H1 (cell line): ENCODE results near the gene LNPEP. TPM values are rescaled to one million over a fixed set of nuclear protein-coding genes. Genes with fewer than 3 reads are reported as not detected.

Source experiments
- CTCF ChIA-PET: fragments of 300-600 bp; sonication (Branson Sonifier 250); formaldehyde crosslinking; loops from one replicate; lab custom pipeline; 2021; ENCODE audit not compliant: partially characterized antibody; lab: Charles Lee
- POLR2A ChIA-PET: fragments of 300-600 bp; sonication (Branson Sonifier 250); formaldehyde crosslinking; loops from one replicate; lab custom pipeline; 2021; ENCODE audit warnings: inconsistent platforms; ENCODE audit not compliant: partially characterized antibody; lab: Charles Lee
- DNase-seq, 2 experiments: peaks; one replicate each; pipeline versions ENCODE4 v3.0.0 to v3.0.0-alpha.2; 2010 to 2022; ENCODE audit warnings: low spot score in 2 of 2, low read depth in 1 of 2, mixed read lengths in 1 of 2
- FAIRE-seq: peaks from 2 replicates; lab custom pipeline; 2011; peaks lifted over from hg19 to GRCh38; lab: Jason Lieb, UNC
- H2AFZ ChIP-seq: 2 replicates; pipeline ENCODE4 v1.8.1; 2012; ENCODE audit warnings: low read length, inconsistent platforms
- H2AK5ac ChIP-seq: 2 replicates; pipeline ENCODE4 v1.6.1; 2013; ENCODE audit warnings: low read depth, low read length
- H2BK120ac ChIP-seq: replicated peaks from 2 replicates; pipeline ENCODE3; 2013; ENCODE audit warnings: low read depth, low read length, inconsistent platforms
- H2BK12ac ChIP-seq: 2 replicates; pipeline ENCODE4 v1.6.1; 2013; ENCODE audit warnings: low read depth, low read length
- H2BK15ac ChIP-seq: 2 replicates; pipeline ENCODE4 v1.6.1; 2013; ENCODE audit warnings: low read length
- H2BK20ac ChIP-seq: 2 replicates; pipeline ENCODE4 v1.6.1; 2013; ENCODE audit warnings: low read length
- H2BK5ac ChIP-seq: 2 replicates; pipeline ENCODE4 v1.6.1; 2013; ENCODE audit warnings: low read depth, low read length
- H3K14ac ChIP-seq: 2 replicates; pipeline ENCODE4 v1.6.1; 2013; ENCODE audit warnings: inconsistent platforms; ENCODE audit not compliant: insufficient read length
- H3K18ac ChIP-seq: 2 replicates; pipeline ENCODE4 v1.6.1; 2013; ENCODE audit warnings: low read length; ENCODE audit errors: extremely low read depth
- H3K23ac ChIP-seq: 2 replicates; pipeline ENCODE4 v1.6.1; 2013; ENCODE audit warnings: inconsistent platforms; ENCODE audit not compliant: insufficient read length
- H3K23me2 ChIP-seq: 2 replicates; pipeline ENCODE4 v1.6.1; 2013; ENCODE audit warnings: low read depth, low read length
- H3K27ac ChIP-seq: 2 replicates; pipeline ENCODE4 v1.6.1; 2011; ENCODE audit warnings: low read depth, low read length, inconsistent platforms
- H3K27me3 ChIP-seq, 4 experiments: replicated peaks in 1 of 4; 1 replicate in 1 of 4; 2 replicates in 3 of 4; pipeline versions ENCODE4 v1.6.1 to v1.8.1; 2011 to 2013; ENCODE audit warnings: low read length in 3 of 4, mild to moderate bottlenecking in 3 of 4, inconsistent platforms in 2 of 4, mixed read lengths in 2 of 4, moderate library complexity in 1 of 4; ENCODE audit not compliant: control insufficient read depth in 3 of 4, insufficient read depth in 3 of 4; ENCODE audit errors: extremely low read depth in 1 of 4
- H3K36me3 ChIP-seq, 4 experiments: 2 replicates each; pipeline versions ENCODE4 v1.6.1 to v1.8.1; 2011 to 2013; ENCODE audit warnings: mild to moderate bottlenecking in 4 of 4, low read length in 3 of 4, moderate library complexity in 2 of 4, control low read depth in 1 of 4, inconsistent platforms in 1 of 4; ENCODE audit not compliant: insufficient read depth in 4 of 4, control insufficient read depth in 2 of 4
- H3K4ac ChIP-seq: replicated peaks from 2 replicates; pipeline ENCODE3; 2013; ENCODE audit warnings: low read length, low read depth, mixed read lengths, inconsistent platforms; ENCODE audit not compliant: insufficient read length
- H3K4me1 ChIP-seq, 4 experiments: replicated peaks in 1 of 4; 1 replicate in 1 of 4; 2 replicates in 3 of 4; pipeline versions ENCODE4 v1.6.1 to v1.8.1; 2011 to 2013; ENCODE audit warnings: low read length in 3 of 4, inconsistent platforms in 2 of 4, mixed read lengths in 1 of 4; ENCODE audit not compliant: insufficient read depth in 4 of 4, control insufficient read depth in 3 of 4
- H3K4me2 ChIP-seq, 2 experiments: 2 replicates each; pipeline versions ENCODE4 v1.6.1 to v1.8.1; 2011 to 2013; ENCODE audit warnings: low read depth in 2 of 2, low read length in 2 of 2, control low read depth in 1 of 2, inconsistent platforms in 1 of 2, mild to moderate bottlenecking in 1 of 2; ENCODE audit not compliant: insufficient read depth in 1 of 2
- H3K4me3 ChIP-seq, 4 experiments: fragments of 200-600, 300-600 bp in 1 of 4; sonication (generic), shearing (Covaris generic), sonication (Bioruptor Twin) in 1 of 4; 2 replicates each; pipeline versions ENCODE4 v1.5.1 to v1.8.1; 2011 to 2016; ENCODE audit warnings: low read length in 4 of 4, low read depth in 3 of 4, control low read depth in 2 of 4, inconsistent platforms in 2 of 4, mild to moderate bottlenecking in 2 of 4, mixed read lengths in 1 of 4, moderate library complexity in 1 of 4; ENCODE audit not compliant: insufficient read depth in 2 of 4; ENCODE audit errors: extremely low read depth in 1 of 4
- H3K56ac ChIP-seq: replicated peaks from 2 replicates; pipeline ENCODE3; 2013; ENCODE audit warnings: low read depth, mild to moderate bottlenecking, mixed read lengths, low read length, inconsistent platforms; ENCODE audit not compliant: insufficient read length
- H3K79me1 ChIP-seq: 2 replicates; pipeline ENCODE4 v1.6.1; 2013; ENCODE audit warnings: low read depth, low read length, control low read depth
- H3K79me2 ChIP-seq, 2 experiments: 2 replicates each; pipeline versions ENCODE4 v1.6.1 to v1.8.1; 2012 to 2013; ENCODE audit warnings: low read length in 2 of 2, mild to moderate bottlenecking in 2 of 2, inconsistent platforms in 1 of 2; ENCODE audit not compliant: insufficient read depth in 2 of 2, control insufficient read depth in 1 of 2
- H3K9ac ChIP-seq, 4 experiments: replicated peaks in 1 of 4; 1 replicate in 1 of 4; 2 replicates in 3 of 4; pipeline versions ENCODE4 v1.6.1 to v1.8.1; 2011 to 2013; ENCODE audit warnings: low read depth in 3 of 4, low read length in 3 of 4, control low read depth in 2 of 4, mild to moderate bottlenecking in 2 of 4, moderate library complexity in 2 of 4, inconsistent platforms in 1 of 4; ENCODE audit errors: extremely low read depth in 1 of 4
- H3K9me3 ChIP-seq, 2 experiments: 2 replicates each; pipeline versions ENCODE4 v1.6.1 to v1.8.1; 2012 to 2013; ENCODE audit warnings: mild to moderate bottlenecking in 2 of 2, moderate library complexity in 2 of 2, control low read depth in 1 of 2, inconsistent platforms in 1 of 2, low read depth in 1 of 2, low read length in 1 of 2, mixed read lengths in 1 of 2; ENCODE audit not compliant: insufficient read depth in 2 of 2
- H4K20me1 ChIP-seq, 2 experiments: replicated peaks in 1 of 2; 2 replicates each; pipeline versions ENCODE3 to v1.8.1; 2011 to 2013; ENCODE audit warnings: inconsistent platforms in 2 of 2, low read length in 2 of 2, mild to moderate bottlenecking in 1 of 2; ENCODE audit not compliant: insufficient read depth in 2 of 2, control insufficient read depth in 1 of 2
- H4K5ac ChIP-seq: 2 replicates; pipeline ENCODE4 v1.6.1; 2013; ENCODE audit warnings: low read length, low read depth, mixed read lengths, inconsistent platforms; ENCODE audit not compliant: insufficient read length
- H4K8ac ChIP-seq: 2 replicates; pipeline ENCODE4 v1.8.0; 2013; ENCODE audit warnings: mild to moderate bottlenecking, moderate library complexity, low read length, inconsistent platforms; ENCODE audit not compliant: insufficient read depth; ENCODE audit errors: extremely low read depth
- H4K91ac ChIP-seq: replicated peaks from 2 replicates; pipeline ENCODE3; 2013; ENCODE audit warnings: low read length, mixed read lengths, inconsistent platforms; ENCODE audit not compliant: insufficient read length
- ATF3 ChIP-seq: IDR thresholded peaks from 2 replicates; pipeline ENCODE4 v1.6.1; 2011; ENCODE audit warnings: low read depth, mild to moderate bottlenecking, low read length; ENCODE audit not compliant: insufficient read depth
- BRCA1 ChIP-seq: IDR thresholded peaks from 2 replicates; pipeline ENCODE4 v1.6.1; 2012; ENCODE audit warnings: low read depth, low read length, improper control_type of control experiment
- GTF2F1 ChIP-seq: IDR thresholded peaks from 2 replicates; pipeline ENCODE4 v1.6.1; 2012; ENCODE audit warnings: low read depth, low read length, improper control_type of control experiment, borderline replicate concordance
- SAP30 ChIP-seq: fragments of 300-600 bp; sonication (generic); IDR thresholded peaks from 2 replicates; pipeline ENCODE4 v1.7.1; 2012; ENCODE audit warnings: low read length, moderate library complexity, mild to moderate bottlenecking, inconsistent platforms; ENCODE audit not compliant: insufficient read depth, insufficient replicate concordance
- SRF ChIP-seq: IDR thresholded peaks from 2 replicates; pipeline ENCODE4 v1.6.1; 2011; ENCODE audit warnings: mild to moderate bottlenecking, low read depth, low read length, moderate library complexity
- TAF1 ChIP-seq: IDR thresholded peaks from 2 replicates; pipeline ENCODE4 v1.6.1; 2011; ENCODE audit warnings: mild to moderate bottlenecking, low read depth, low read length
- WGBS, 2 experiments: shearing (Covaris generic) in 1 of 2; methylation state at CpG; one replicate each; pipeline versions ENCODE4 v1.1.6 to v1.1.7; 2013 to 2015; ENCODE audit warnings: low lambda C conversion rate in 2 of 2, mixed read lengths in 2 of 2, inconsistent platforms in 1 of 2, low coverage in 1 of 2, missing lambda C conversion rate in 1 of 2; ENCODE audit not compliant: insufficient replicate concordance in 2 of 2, insufficient coverage in 1 of 2, insufficient read length in 1 of 2; ENCODE audit errors: extremely low coverage in 1 of 2, missing lambda C conversion rate in 1 of 2; 5-methylcytosine and 5-hydroxymethylcytosine counted together
- polyA plus RNA-seq, 7 experiments: library from polyadenylated mRNA; depleted of rRNA in 3 of 7; stranded (reverse) in 5 of 7; unstranded in 2 of 7; fragments of >200 nt in 5 of 7; fragments of 200-250 nt in 2 of 7; gene quantifications; 1 replicate in 5 of 7; 2 replicates in 1 of 7; 4 replicates in 1 of 7; pipeline versions ENCODE4 v1.2.1 to v1.2.3, GENCODE V29; 2011 to 2013; ENCODE audit warnings: missing spikeins in 2 of 7, mixed read lengths in 2 of 7
- total RNA-seq: library from RNA; stranded (reverse); fragmentation: NEBNext Ultra II Directional; extraction: Animal tissue kit (Norgen Biotek cat#: 25700); gene quantifications from 2 replicates; pipeline ENCODE4 v1.2.1, GENCODE V29; 2021

The LNPEP gene
- total and polyA plus RNA-seq, 2 of the 8 experiments (the other 6 are each of a cell fraction or from before 2014, with no cell fraction given) = 1.8 to 4.5 TPM

- Histone ChIP-seq H3K4me3 (no peak overlapping the region), H2BK5ac (no peak overlapping the region), H3K18ac (no peak overlapping the region), H3K79me2 (no peaks in the 10 kb centered on the region), H3K36me3 (no peaks in the 10 kb centered on the region), H3K9ac (no peak overlapping the region), H3K79me1 (no peaks in the 10 kb centered on the region), H3K27me3 (no peaks in the 10 kb centered on the region), H3K23ac (no peak overlapping the region), H2BK120ac (no peak overlapping the region), H3K14ac (no peak overlapping the region), H3K4me1 (no peaks in the 10 kb centered on the region), H4K91ac (no peak overlapping the region), H2BK20ac (no peak overlapping the region), H4K5ac (no peak overlapping the region), H3K9me3 (no peaks in the 10 kb centered on the region), H3K4me2 (no peak overlapping the region), H3K4ac (no peak overlapping the region), H4K20me1 (no peaks in the 10 kb centered on the region), H3K27ac (no peak overlapping the region), H2BK12ac (no peak overlapping the region), H2AFZ (no peak overlapping the region), H3K56ac (no peak overlapping the region), H2AK5ac (no peak overlapping the region), H2BK15ac (no peak overlapping the region), H4K8ac (no peak overlapping the region), H3K23me2 (no peaks in the 10 kb centered on the region)
- DNase-seq = no peak
- WGBS, 2 experiments = 92% methylated on average over 2 of the region's 2 CpGs; no CpG with 5 or more reads in 1 of the 2 experiments
- no peak for TF ChIP-seq SAP30
- TF ChIP-seq BRCA1 = no peak
- no peak for TF ChIP-seq ATF3
- no peak for TF ChIP-seq SRF
- no peak for TF ChIP-seq GTF2F1
- no peak for TF ChIP-seq TAF1
- ChIA-PET CTCF (interaction anchor here (0.7 kb wide), 1 partner anchor 75 kb away, joined by 3 read pairs; no protein-coding TSS in a partner anchor), POLR2A (no interaction called here)
- FAIRE-seq = no peak
Measured at GRCh38 chr5:96969366-96969765, 33.5 kb downstream of the LNPEP start.
